ENCODE data around the gene RAMP1. TPM values are rescaled to one million over a fixed set of nuclear protein-coding genes. Genes with fewer than 3 reads are reported as not detected.

Gene RAMP1
- total and polyA plus RNA-seq, 9 of the 15 experiments (the other 6 are each of a cell fraction or from before 2014, with no cell fraction given): 0.72 to 0.77 TPM; not detected in 7

GRCh38 chr2:237942513-237942899 is 83.1 kb downstream of the RAMP1 start:
- no peaks in the 10 kb centered on the region for H3K27me3 ChIP-seq (ENCODE audit: control insufficient read depth in 2 of 2, insufficient read depth in 2 of 2, low read length in 2 of 2)
- no peak overlapping the region for H3K4me3 ChIP-seq
- in situ Hi-C loops (cut with MboI) (no loop called here), intact Hi-C loops (cut with micrococcal nuclease) (loop anchor here (1.0 kb wide), 1 partner anchor 23 kb away; no protein-coding TSS in a partner anchor)
- H3K27ac ChIP-seq (ENCODE audit: extremely low read depth, low read depth, low read length): peak overlapping the region; percentile 70
- H3K9ac ChIP-seq (ENCODE audit: insufficient read depth in 1 of 2, low read depth in 2 of 2, low read length in 2 of 2): peak overlapping the region; percentile 48 to 59; a peak in 3 of 4 replicates
- H4K20me1 ChIP-seq (replicated peaks; ENCODE audit: control insufficient read depth, insufficient read depth, low read length): no peaks in the 10 kb centered on the region
- H2AFZ ChIP-seq (ENCODE audit: low read depth, low read length): peak overlapping the region; percentile 68
- TF ChIP-seq NFRKB (IDR thresholded peaks at IDR 0.05; ENCODE audit: low read depth) (0 out of 2 replicates have a peak, but pooled peaks have one; percentile 11), TOE1 (IDR thresholded peaks at IDR 0.05; ENCODE audit: borderline replicate concordance) (no peak), TOE1 (CRISPR knock-in tag; IDR thresholded peaks at IDR 0.05; ENCODE audit: borderline replicate concordance, low read depth) (no peak), GABPB1 (CRISPR knock-in tag; IDR thresholded peaks at IDR 0.05) (no peak), SMAD2 (IDR thresholded peaks at IDR 0.05; ENCODE audit: low read depth, low read length) (no peak), ZNF311 (CRISPR knock-in tag; IDR thresholded peaks at IDR 0.05) (0 out of 2 replicates have a peak, but pooled peaks have one; percentile 1), NR4A1 (CRISPR knock-in tag; IDR thresholded peaks at IDR 0.05) (no peak), NR4A1 (tag; IDR thresholded peaks at IDR 0.05) (peak; percentile 17; the same call in 1 of the 2 replicates)
- BruUV-seq (replicated peaks): no TSS peak
- H3K4me1 ChIP-seq (replicated peaks in 1 of 2; ENCODE audit: control insufficient read depth in 2 of 2, insufficient read depth in 2 of 2, low read length in 2 of 2): peaks cover 31 to 38% of the 10 kb centered on the region in 2 experiments; a peak in 4 of 5 replicates
- DNase-seq (ENCODE audit: extremely low read depth in 1 of 4, low spot score in 3 of 4) (peak in 1 of 4 experiments; percentile 31), ATAC-seq (peak; percentile 34), FAIRE-seq (no peak)
- peaks cover 12% of the 10 kb centered on the region for H3K9me3 ChIP-seq (replicated peaks; ENCODE audit: control insufficient read depth, insufficient read depth, low read depth, low read length)
- POLR2A ChIA-PET: interaction anchor here (2.3 kb wide), 1 partner anchor 22 kb away, joined by 6 read pairs; no protein-coding TSS in a partner anchor
- 9% methylated on average over 3 of the region's 3 CpGs for WGBS (ENCODE audit: insufficient coverage, low coverage, missing lambda C conversion rate)
- CTCF ChIA-PET (ENCODE audit: low intra/inter-chr PET ratio): no interaction called here
- H3K79me2 ChIP-seq (ENCODE audit: control insufficient read depth, insufficient read depth, low read length): no peaks in the 10 kb centered on the region
- H3K36me3 ChIP-seq (ENCODE audit: control insufficient read depth, insufficient read depth, low read length): no peaks in the 10 kb centered on the region
- H3K9me1 ChIP-seq (ENCODE audit: control insufficient read depth, insufficient read depth, low read length): no peaks in the 10 kb centered on the region
- H3K4me2 ChIP-seq (ENCODE audit: insufficient read depth, low read length): peak overlapping the region; percentile 39
